EL (cell line): ENCODE results near the gene GABRB1.

ENCODE experiments used
- DNase-seq: peaks from one replicate; pipeline ENCODE4 v3.0.0-alpha.2; 2016

GABRB1 gene

GRCh38 chr4:47122592-47123291 lies 91.4 kb downstream of the GABRB1 start:
- peak; percentile 77 for DNase-seq

- DNase-seq: no peak
These were observed 97.6 kb downstream of the GABRB1 start for GRCh38 chr4:47128991-47129390.

GRCh38 chr4:47135210-47135609 lies 103.8 kb downstream of the GABRB1 start:
- no peak for DNase-seq

GRCh38 chr4:47143261-47143660 lies 111.9 kb downstream of the GABRB1 start:
- no peak for DNase-seq

GRCh38 chr4:47145630-47146029 lies 114.3 kb downstream of the GABRB1 start:
- peak; percentile 75 for DNase-seq

GRCh38 chr4:47154816-47155370 lies 123.5 kb downstream of the GABRB1 start:
- DNase-seq: no peak

- DNase-seq: no peak
These were observed 124.6 kb downstream of the GABRB1 start for GRCh38 chr4:47155919-47156318.

GRCh38 chr4:47160095-47160494 lies 128.7 kb downstream of the GABRB1 start:
- DNase-seq: no peak

- peak; percentile 19 for DNase-seq
These were observed 136.0 kb downstream of the GABRB1 start for GRCh38 chr4:47167081-47168035.

GRCh38 chr4:47184083-47184482 lies 152.7 kb downstream of the GABRB1 start:
- DNase-seq: no peak

- no peak for DNase-seq
These were observed 154.4 kb downstream of the GABRB1 start for GRCh38 chr4:47185761-47186160.

- DNase-seq: no peak
These were observed 156.2 kb downstream of the GABRB1 start for GRCh38 chr4:47187608-47188007.

- DNase-seq: no peak
These were observed 161.8 kb downstream of the GABRB1 start for GRCh38 chr4:47193179-47193578.

- no peak for DNase-seq
These were observed 162.8 kb downstream of the GABRB1 start for GRCh38 chr4:47194036-47194737.

- DNase-seq: peak; percentile 37
These were observed 164.3 kb downstream of the GABRB1 start for GRCh38 chr4:47195706-47196105.

- no peak for DNase-seq
These were observed 167.4 kb downstream of the GABRB1 start for GRCh38 chr4:47198791-47199190.

GRCh38 chr4:47203593-47203992 lies 172.2 kb downstream of the GABRB1 start:
- no peak for DNase-seq

- no peak for DNase-seq
These were observed 176.2 kb downstream of the GABRB1 start for GRCh38 chr4:47207555-47207954.

- peak; percentile 90 for DNase-seq
These were observed 178.5 kb downstream of the GABRB1 start for GRCh38 chr4:47209833-47210232.

GRCh38 chr4:47210828-47211227 lies 179.5 kb downstream of the GABRB1 start:
- DNase-seq: no peak

GRCh38 chr4:47213106-47213505 lies 181.7 kb downstream of the GABRB1 start:
- peak; percentile 11 for DNase-seq

- DNase-seq: peak; percentile 5
These were observed 182.2 kb downstream of the GABRB1 start for GRCh38 chr4:47213539-47213938.

- peak; percentile 92 for DNase-seq
These were observed 182.6 kb downstream of the GABRB1 start for GRCh38 chr4:47213971-47214370.
